ENCODE measurements around the gene CHMP4A. TPM values are rescaled to one million over a fixed set of nuclear protein-coding genes. Genes with fewer than 3 reads are reported as not detected.

The CHMP4A gene
- total RNA-seq, 1 donor, result 13.8 TPM

DNA sequence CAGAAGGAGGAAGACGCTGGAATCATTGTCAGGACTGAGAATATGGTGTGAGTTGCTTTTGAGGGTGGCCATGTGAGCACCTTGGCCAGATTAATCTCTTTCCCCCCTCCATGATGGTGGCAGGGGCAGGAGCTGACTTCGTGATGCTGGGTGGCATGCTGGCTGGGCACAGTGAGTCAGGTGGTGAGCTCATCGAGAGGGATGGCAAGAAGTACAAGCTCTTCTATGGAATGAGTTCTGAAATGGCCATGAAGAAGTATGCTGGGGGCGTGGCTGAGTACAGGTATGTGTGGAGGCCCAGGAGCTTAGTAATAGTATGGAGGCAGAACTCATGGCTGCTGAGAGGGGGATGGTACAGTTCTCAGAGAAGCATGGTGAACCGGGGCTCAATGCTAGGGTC is 24.8 kb upstream of the CHMP4A start:
- TF ChIP-seq, protein P1, sequence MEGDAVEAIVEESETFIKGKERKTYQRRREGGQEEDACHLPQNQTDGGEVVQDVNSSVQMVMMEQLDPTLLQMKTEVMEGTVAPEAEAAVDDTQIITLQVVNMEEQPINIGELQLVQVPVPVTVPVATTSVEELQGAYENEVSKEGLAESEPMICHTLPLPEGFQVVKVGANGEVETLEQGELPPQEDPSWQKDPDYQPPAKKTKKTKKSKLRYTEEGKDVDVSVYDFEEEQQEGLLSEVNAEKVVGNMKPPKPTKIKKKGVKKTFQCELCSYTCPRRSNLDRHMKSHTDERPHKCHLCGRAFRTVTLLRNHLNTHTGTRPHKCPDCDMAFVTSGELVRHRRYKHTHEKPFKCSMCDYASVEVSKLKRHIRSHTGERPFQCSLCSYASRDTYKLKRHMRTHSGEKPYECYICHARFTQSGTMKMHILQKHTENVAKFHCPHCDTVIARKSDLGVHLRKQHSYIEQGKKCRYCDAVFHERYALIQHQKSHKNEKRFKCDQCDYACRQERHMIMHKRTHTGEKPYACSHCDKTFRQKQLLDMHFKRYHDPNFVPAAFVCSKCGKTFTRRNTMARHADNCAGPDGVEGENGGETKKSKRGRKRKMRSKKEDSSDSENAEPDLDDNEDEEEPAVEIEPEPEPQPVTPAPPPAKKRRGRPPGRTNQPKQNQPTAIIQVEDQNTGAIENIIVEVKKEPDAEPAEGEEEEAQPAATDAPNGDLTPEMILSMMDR (IDR thresholded peaks at IDR 0.05; ENCODE audit: insufficient read depth, low read depth, low read length), result no peak
- no peak for DNase-seq (ENCODE audit: low read depth)
- H3K4me3 ChIP-seq (ENCODE audit: low read depth, low read length), result no peak overlapping the region

- TF ChIP-seq, protein P1 (IDR thresholded peaks at IDR 0.05; ENCODE audit: insufficient read depth, low read depth, low read length), result no peak
- DNase-seq (ENCODE audit: low read depth), result no peak
- H3K4me3 ChIP-seq (ENCODE audit: low read depth, low read length), result no peak overlapping the region
Measured at GRCh38 chr14:24237463-24237955, 24.2 kb upstream of the CHMP4A start.

GRCh38 chr14:24236689-24237462 is 23.6 kb upstream of the CHMP4A start:
- TF ChIP-seq, protein P1 (IDR thresholded peaks at IDR 0.05; ENCODE audit: insufficient read depth, low read depth, low read length), result no peak
- no peak overlapping the region for H3K4me3 ChIP-seq (ENCODE audit: low read depth, low read length)
- no peak for DNase-seq (ENCODE audit: low read depth)

DNA sequence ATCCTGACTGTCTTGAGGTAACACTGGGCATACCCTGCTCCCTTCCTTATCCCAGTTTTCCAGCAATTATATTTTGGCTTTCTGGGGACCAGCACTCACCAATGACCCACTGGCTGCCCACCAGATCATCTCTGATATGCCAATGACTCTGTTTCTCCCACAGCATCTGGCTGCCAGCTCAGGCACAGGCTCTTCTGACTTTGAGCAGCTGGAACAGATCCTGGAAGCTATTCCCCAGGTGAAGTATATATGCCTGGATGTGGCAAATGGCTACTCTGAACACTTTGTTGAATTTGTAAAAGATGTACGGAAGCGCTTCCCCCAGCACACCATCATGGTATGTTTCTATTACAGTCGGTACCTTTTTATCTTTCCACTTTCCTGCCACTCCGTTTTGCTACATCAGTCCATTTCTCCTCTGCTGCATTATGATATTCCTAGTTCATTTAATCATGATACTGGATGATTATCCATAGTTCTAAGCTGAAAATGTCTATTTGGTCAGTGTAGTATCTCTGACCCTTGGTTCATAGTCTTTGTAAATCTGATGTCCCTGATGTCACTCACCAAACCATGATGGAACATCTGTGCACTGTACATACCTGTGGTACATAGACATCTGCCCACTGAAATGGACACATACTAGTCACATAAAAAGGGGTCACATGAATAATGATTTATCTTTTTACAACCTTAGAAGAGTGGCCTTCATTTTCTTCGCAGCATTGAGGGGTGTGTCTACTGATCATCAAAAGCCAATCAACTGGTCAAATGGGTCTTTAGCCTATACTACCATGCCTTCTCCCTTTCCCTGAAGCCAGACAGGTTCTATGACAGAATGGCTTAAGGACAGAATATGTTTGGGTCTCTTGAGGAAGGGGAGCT is 22.8 kb upstream of the CHMP4A start:
- TF ChIP-seq, protein P1 (IDR thresholded peaks at IDR 0.05; ENCODE audit: insufficient read depth, low read depth, low read length), result no peak
- no peak overlapping the region for H3K4me3 ChIP-seq (ENCODE audit: low read depth, low read length)
- DNase-seq (ENCODE audit: low read depth), result no peak

- H3K4me3 ChIP-seq (ENCODE audit: low read depth, low read length), result no peak overlapping the region
- TF ChIP-seq, protein P1 (IDR thresholded peaks at IDR 0.05; ENCODE audit: insufficient read depth, low read depth, low read length), result no peak
- no peak for DNase-seq (ENCODE audit: low read depth)
Measured at GRCh38 chr14:24234095-24235005, 21.1 kb upstream of the CHMP4A start.

DNA sequence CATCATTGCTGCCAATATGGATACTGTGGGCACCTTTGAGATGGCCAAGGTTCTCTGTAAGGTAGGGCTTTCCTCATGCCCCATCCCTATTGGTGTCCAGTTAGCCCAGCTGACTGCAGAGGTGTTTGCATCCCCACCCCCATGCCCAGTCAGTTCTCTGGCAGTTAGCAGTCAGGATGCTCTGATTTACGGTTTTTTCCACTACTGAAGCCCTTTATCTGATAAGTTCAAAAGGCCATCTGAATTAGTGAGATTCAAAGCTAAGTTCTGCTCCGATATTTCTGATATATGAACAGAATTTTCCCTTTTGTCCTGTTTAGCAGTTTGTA is 20.2 kb upstream of the CHMP4A start:
- TF ChIP-seq, protein P1 (IDR thresholded peaks at IDR 0.05; ENCODE audit: insufficient read depth, low read depth, low read length), result no peak
- H3K4me3 ChIP-seq (ENCODE audit: low read depth, low read length), result peak overlapping the region; percentile 93
- DNase-seq (ENCODE audit: low read depth), result no peak
